ENCODE measurements around the gene HPDL.

Gene HPDL

GRCh38 chr1:45299296-45299695 is 27.4 kb upstream of the HPDL start:
- Mint-ChIP-seq H3K27ac (no peak overlapping the region), H3K27me3 (ENCODE audit: low read depth, poor library complexity) (peaks cover 11% of the 10 kb centered on the region), H3K4me3 (no peak overlapping the region), H3K4me1 (peaks cover 52% of the 10 kb centered on the region), H3K36me3 (ENCODE audit: low read depth) (no peaks in the 10 kb centered on the region), H3K9me3 (no peaks in the 10 kb centered on the region)
- no peak for DNase-seq
- no peak for TF ChIP-seq CTCF (IDR thresholded peaks at IDR 0.05)

GRCh38 chr1:45299981-45300668 is 26.6 kb upstream of the HPDL start:
- no peak overlapping the region for H3K4me3 Mint-ChIP-seq

DNA sequence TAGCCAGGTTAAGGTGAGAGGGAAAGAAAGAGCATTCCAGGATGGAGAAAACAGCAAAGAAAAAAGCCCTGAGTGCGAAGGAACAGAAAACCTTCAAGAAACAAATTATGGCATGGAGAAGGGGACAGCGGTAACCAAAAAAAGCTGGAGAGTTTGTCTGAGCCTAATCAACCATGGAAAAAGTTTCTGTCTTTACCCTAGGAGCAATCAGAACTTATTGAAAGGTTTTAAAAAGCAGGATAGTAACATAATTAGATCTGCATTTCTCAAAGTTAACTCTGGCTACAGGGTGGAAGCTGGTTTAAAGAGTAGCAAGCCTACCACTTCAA is 26.1 kb upstream of the HPDL start:
- peaks cover 65% of the 10 kb centered on the region for H3K4me1 Mint-ChIP-seq
- no peaks in the 10 kb centered on the region for H3K36me3 Mint-ChIP-seq (ENCODE audit: low read depth)
- no peak overlapping the region for H3K4me3 Mint-ChIP-seq

More at GRCh38 chr1:45299981-45300668, 26.6 kb upstream of the HPDL start:
- peaks cover 60% of the 10 kb centered on the region for H3K4me1 Mint-ChIP-seq
- TF ChIP-seq CTCF (IDR thresholded peaks at IDR 0.05) = peak; percentile 75
- peak; percentile 45 for DNase-seq
- no peaks in the 10 kb centered on the region for H3K9me3 Mint-ChIP-seq
- no peaks in the 10 kb centered on the region for H3K36me3 Mint-ChIP-seq (ENCODE audit: low read depth)
- peaks cover 5% of the 10 kb centered on the region for H3K27me3 Mint-ChIP-seq (ENCODE audit: low read depth, poor library complexity)
- H3K27ac Mint-ChIP-seq = no peak overlapping the region

DNA sequence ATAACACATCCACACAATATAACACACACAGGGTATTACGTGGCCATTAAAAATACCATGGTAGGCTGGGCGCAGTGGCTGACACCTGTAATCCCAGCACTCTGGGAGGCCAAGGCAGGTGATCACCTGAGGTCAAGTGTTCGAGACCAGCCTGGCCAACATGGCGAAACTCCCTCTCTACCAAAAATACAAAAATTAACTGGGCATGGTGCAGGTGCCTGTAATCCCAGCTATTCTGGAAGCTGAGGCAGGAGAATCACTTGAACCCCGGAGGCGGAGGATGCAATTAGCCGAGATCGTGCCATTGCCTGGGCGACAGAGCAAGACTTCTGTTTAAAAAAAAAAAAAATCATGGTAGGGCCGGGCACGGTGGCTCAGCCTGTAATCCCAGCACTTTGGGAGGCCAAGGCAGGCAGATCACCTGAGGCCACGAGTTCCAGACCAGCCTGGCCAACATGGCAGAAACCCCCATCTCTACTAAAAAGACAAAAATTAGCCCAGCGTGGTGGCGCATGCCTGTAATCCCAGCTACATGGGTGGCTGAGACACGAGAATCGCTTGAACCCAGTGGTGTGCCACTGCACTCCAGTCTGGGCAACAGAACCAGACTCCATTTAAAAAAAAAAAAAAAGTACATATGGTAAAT is 24.1 kb upstream of the HPDL start:
- H3K4me3 Mint-ChIP-seq = peak overlapping the region; percentile 88
- TF ChIP-seq CTCF (IDR thresholded peaks at IDR 0.05) = no peak

More for the DNA sequence above, 26.1 kb upstream of the HPDL start:
- H3K27ac Mint-ChIP-seq = no peak overlapping the region
- DNase-seq = no peak
- no peaks in the 10 kb centered on the region for H3K9me3 Mint-ChIP-seq
- peaks cover 5% of the 10 kb centered on the region for H3K27me3 Mint-ChIP-seq (ENCODE audit: low read depth, poor library complexity)
- no peak for TF ChIP-seq CTCF (IDR thresholded peaks at IDR 0.05)

DNA sequence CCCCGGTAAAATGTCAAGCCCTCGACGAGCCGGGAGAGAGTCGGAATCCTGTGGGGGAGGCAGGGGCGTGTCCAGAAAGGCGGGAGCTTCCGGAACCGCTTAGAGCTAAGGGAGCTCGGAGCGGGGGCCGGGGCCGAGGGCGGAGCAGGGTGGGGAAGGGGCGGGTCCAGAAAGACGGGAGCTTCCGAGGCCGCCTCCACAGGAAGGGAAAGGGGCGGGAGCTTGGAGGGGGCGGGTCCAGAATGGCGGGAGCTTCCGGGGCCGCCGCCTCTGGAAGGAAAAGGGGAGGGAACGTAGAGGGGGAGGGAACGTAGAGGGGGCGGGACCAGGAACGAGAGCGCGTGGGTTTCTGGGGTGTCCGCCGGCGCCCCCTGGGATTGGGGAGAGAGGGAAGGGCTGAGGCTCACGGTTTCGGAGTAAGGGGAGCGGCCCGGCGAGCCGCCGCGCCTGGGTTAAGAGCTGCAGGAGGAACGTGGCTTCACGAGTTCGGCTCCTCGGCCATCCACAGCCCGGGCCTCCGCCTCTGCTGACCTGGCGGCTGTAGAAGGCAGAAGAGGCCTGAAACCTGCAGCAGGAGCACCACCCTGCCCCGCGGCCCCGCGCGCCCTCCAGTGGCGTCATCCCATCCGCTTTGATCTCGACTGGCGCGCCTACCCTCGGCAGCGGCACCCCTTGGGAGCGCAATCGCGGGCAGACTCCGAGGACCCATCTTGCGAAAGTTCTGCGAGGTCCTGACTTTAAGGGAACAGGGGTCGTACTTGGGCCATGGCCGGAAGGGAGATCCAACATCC is 23.0 kb upstream of the HPDL start:
- H3K27ac Mint-ChIP-seq = peak overlapping the region; percentile 98
- TF ChIP-seq CTCF (IDR thresholded peaks at IDR 0.05) = peak; percentile 48
- peak; percentile 99 for DNase-seq
- peaks cover 60% of the 10 kb centered on the region for H3K4me1 Mint-ChIP-seq
- H3K36me3 Mint-ChIP-seq (ENCODE audit: low read depth) = no peaks in the 10 kb centered on the region
- H3K4me3 Mint-ChIP-seq = peak overlapping the region; percentile 88
- H3K27me3 Mint-ChIP-seq (ENCODE audit: low read depth, poor library complexity) = no peaks in the 10 kb centered on the region
- H3K9me3 Mint-ChIP-seq = no peaks in the 10 kb centered on the region

More for the DNA sequence above, 24.1 kb upstream of the HPDL start:
- Mint-ChIP-seq H3K9me3 (no peaks in the 10 kb centered on the region), H3K27me3 (ENCODE audit: low read depth, poor library complexity) (peaks cover 5% of the 10 kb centered on the region), H3K4me1 (peaks cover 70% of the 10 kb centered on the region), H3K27ac (no peak overlapping the region), H3K36me3 (ENCODE audit: low read depth) (no peaks in the 10 kb centered on the region)
- DNase-seq = no peak
